Suprapubic skin (tissue), 4 donors: Measurements from ENCODE around the gene RAP1A. TPM values are rescaled to one million over a fixed set of nuclear protein-coding genes. Genes with fewer than 3 reads are reported as not detected.
A peak's percentile ranks its signal among the peaks of the same experiment; 100 is the strongest.

ENCODE experiments used
- DNase-seq, 2 donors: peaks; one replicate each; pipeline ENCODE4 v3.0.0-alpha.2; 2019; ENCODE audit warnings: low spot score in 2 of 2
- H3K27ac ChIP-seq: fragments of 200-600 bp; sonication (generic); one replicate; pipeline ENCODE4 v1.5.1; 2019
- H3K27me3 ChIP-seq: fragments of 200-600 bp; sonication (generic); one replicate; pipeline ENCODE4 v1.5.1; 2019
- H3K36me3 ChIP-seq: fragments of 200-600 bp; sonication (generic); one replicate; pipeline ENCODE4 v1.5.1; 2019
- H3K4me1 ChIP-seq: fragments of 200-600 bp; sonication (generic); one replicate; pipeline ENCODE4 v1.5.1; 2019
- H3K4me3 ChIP-seq: fragments of 200-600 bp; sonication (generic); one replicate; pipeline ENCODE4 v1.5.1; 2019; ENCODE audit warnings: mild to moderate bottlenecking
- H3K9me3 ChIP-seq: fragments of 200-600 bp; sonication (generic); one replicate; pipeline ENCODE4 v1.5.1; 2019
- CTCF ChIP-seq, 2 donors: fragments of 200-600 bp in 1 of 2; fragments of 450-650 bp in 1 of 2; sonication (generic) in 1 of 2; IDR thresholded peaks; one replicate each; pipeline ENCODE4 v1.5.1; 2016 to 2019; ENCODE audit warnings: antibody characterized with exemption in 2 of 2, mild to moderate bottlenecking in 1 of 2, moderate library complexity in 1 of 2
- EP300 ChIP-seq: sonication (generic); formaldehyde crosslinking; IDR thresholded peaks from one replicate; pipeline ENCODE4 v1.6.1; 2017; ENCODE audit warnings: antibody characterized with exemption
- POLR2A ChIP-seq, 2 donors: fragments of 450-650 bp; IDR thresholded peaks; one replicate each; pipeline ENCODE4 v1.6.1; 2017; ENCODE audit warnings: antibody characterized with exemption in 2 of 2, mild to moderate bottlenecking in 2 of 2, moderate library complexity in 2 of 2
- POLR2AphosphoS5 ChIP-seq, 3 donors: sonication (generic); formaldehyde crosslinking; IDR thresholded peaks; one replicate each; pipeline ENCODE4 v1.6.1; 2017; ENCODE audit warnings: antibody characterized with exemption in 3 of 3
- WGBS: methylation state at CpG from one replicate; pipeline ENCODE4 v1.1.5; 2018; 5-methylcytosine and 5-hydroxymethylcytosine counted together
- total RNA-seq, 4 donors: library from RNA; depleted of rRNA; stranded (reverse); fragments of >200 nt; gene quantifications; one replicate each; pipeline ENCODE4 v1.1.0, GENCODE V29; 2016

The RAP1A gene
- total RNA-seq, 4 donors from 2014 or later: 31.0 to 38.4 (median 35.3) TPM

GRCh38 chr1:111592389-111593361 lies 26.9 kb upstream of the RAP1A start:
- H3K4me1 ChIP-seq: peaks cover 46% of the 10 kb centered on the region
- TF ChIP-seq POLR2A (IDR thresholded peaks at IDR 0.05): no peak
- no peak for TF ChIP-seq EP300
- no peaks in the 10 kb centered on the region for H3K27me3 ChIP-seq
- WGBS: 4% methylated on average over 11 of the region's 11 CpGs
- H3K4me3 ChIP-seq: no peak overlapping the region
- H3K36me3 ChIP-seq: no peaks in the 10 kb centered on the region
- H3K9me3 ChIP-seq: no peaks in the 10 kb centered on the region
- peak; percentile 87 to 88 for DNase-seq
- H3K27ac ChIP-seq: peak overlapping the region; percentile 80

DNA sequence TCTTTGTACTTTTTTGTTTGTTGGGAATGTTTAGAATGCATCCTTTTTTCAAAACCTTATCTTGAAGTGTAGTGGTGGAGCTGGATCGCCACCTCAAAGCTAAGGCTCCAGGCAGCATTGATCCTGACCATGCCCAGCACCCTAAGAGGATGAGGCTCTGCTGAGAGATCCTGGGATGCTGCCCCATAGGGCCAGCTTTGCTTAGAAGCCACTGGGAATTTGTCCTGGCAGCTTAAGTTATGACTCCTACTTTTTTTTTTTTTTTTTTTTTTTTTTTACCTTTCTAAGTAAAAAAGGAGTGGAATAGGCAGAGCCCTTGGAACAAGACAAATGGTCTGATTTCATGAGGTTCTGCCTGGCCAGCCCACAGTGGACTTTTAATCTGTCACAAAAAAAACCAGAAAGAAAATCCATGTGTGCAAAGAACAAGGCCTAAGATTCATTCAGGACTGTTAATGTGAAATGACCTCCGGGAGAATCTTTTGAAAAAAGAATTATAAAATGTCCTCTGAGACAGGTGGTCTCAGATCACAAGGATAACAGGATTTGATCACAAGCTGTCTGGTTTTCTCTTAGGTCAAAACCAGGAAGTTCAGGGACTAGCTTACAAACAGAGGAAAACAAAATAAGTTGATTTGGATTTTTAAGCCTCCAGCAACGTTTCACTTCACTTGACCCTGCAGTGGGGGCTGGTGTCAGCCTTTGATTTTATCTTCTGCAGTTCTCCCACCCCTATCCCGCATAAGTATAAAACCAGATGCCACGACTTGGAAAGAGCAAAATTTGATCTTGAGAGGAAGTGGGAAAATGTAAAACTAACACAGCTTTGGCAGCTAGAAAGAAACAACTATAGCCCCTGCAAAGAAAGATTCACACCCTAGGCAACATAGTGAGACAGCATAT lies 25.9 kb upstream of the RAP1A start:
- Histone ChIP-seq H3K4me1 (peaks cover 46% of the 10 kb centered on the region), H3K36me3 (no peaks in the 10 kb centered on the region), H3K9me3 (no peaks in the 10 kb centered on the region), H3K27ac (peak overlapping the region; percentile 80), H3K27me3 (no peaks in the 10 kb centered on the region), H3K4me3 (no peak overlapping the region)
- DNase-seq: no peak
- WGBS: 38% methylated on average over 5 of the region's 5 CpGs
- no peak for TF ChIP-seq POLR2A (IDR thresholded peaks at IDR 0.05)
- TF ChIP-seq EP300: no peak
- TF ChIP-seq POLR2AphosphoS5 (IDR thresholded peaks at IDR 0.05): no peak
- TF ChIP-seq CTCF (IDR thresholded peaks at IDR 0.05): no peak

DNA sequence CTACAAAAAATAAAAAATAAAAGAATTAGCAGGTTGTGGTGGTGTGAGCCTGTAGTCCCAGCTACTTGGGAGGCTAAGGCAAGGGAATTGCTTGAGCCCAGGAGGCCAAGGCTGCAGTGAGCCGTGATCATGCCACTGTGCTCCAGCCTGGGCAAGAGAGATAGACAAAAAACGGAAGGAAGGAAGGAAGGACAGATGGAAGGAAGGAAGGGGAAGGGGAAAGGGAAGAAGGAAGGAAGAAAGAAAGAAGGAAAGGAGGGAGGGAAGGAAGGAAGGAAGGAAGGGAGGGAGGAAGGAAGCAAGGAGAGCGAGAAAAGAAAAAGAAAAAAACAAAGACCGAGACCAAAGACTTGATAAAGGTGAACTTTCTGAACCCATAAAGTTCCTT lies 25.3 kb upstream of the RAP1A start:
- no peak for TF ChIP-seq POLR2A (IDR thresholded peaks at IDR 0.05)
- no peaks in the 10 kb centered on the region for H3K36me3 ChIP-seq
- 86% methylated on average over 4 of the region's 4 CpGs for WGBS
- H3K9me3 ChIP-seq: no peaks in the 10 kb centered on the region
- no peak for DNase-seq
- no peak overlapping the region for H3K4me3 ChIP-seq
- no peaks in the 10 kb centered on the region for H3K27me3 ChIP-seq
- peaks cover 46% of the 10 kb centered on the region for H3K4me1 ChIP-seq
- H3K27ac ChIP-seq: no peak overlapping the region

GRCh38 chr1:111595807-111596206 lies 23.8 kb upstream of the RAP1A start:
- Histone ChIP-seq H3K4me3 (no peak overlapping the region), H3K9me3 (no peaks in the 10 kb centered on the region), H3K27ac (no peak overlapping the region), H3K27me3 (no peaks in the 10 kb centered on the region), H3K36me3 (no peaks in the 10 kb centered on the region), H3K4me1 (peaks cover 46% of the 10 kb centered on the region)
- WGBS: 68% methylated on average over 1 of the region's 1 CpG
- no peak for DNase-seq
- TF ChIP-seq CTCF (IDR thresholded peaks at IDR 0.05) (no peak), POLR2A (IDR thresholded peaks at IDR 0.05) (no peak), POLR2AphosphoS5 (IDR thresholded peaks at IDR 0.05) (no peak), EP300 (no peak)

DNA sequence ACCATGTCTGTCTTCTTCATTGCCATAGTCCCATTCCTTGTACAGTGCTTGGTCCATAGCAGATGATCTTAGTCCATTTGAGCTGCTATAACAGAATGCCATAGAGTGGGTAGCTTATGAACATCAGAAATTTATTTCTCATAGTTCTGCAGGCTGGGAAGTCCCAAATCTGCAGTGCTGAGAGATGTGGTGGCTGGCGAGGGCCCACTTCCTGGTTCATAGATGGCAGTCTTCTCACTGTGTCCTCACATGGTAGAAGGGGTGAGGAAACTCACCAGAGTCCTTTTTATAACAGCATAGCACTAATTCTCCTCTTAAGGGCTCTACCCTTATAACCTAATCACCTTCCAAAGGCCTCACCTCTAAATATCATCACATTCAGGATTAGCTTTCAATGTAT lies 23.1 kb upstream of the RAP1A start:
- 86% methylated on average over 1 of the region's 1 CpG for WGBS
- DNase-seq: no peak

More for the DNA sequence above, 23.1 kb upstream of the RAP1A start:
- TF ChIP-seq POLR2A (IDR thresholded peaks at IDR 0.05): no peak
- TF ChIP-seq CTCF (IDR thresholded peaks at IDR 0.05): no peak
- no peak for TF ChIP-seq EP300
- TF ChIP-seq POLR2AphosphoS5 (IDR thresholded peaks at IDR 0.05): no peak
- H3K4me1 ChIP-seq: peaks cover 44% of the 10 kb centered on the region
- H3K36me3 ChIP-seq: no peaks in the 10 kb centered on the region
- no peak overlapping the region for H3K27ac ChIP-seq
- H3K9me3 ChIP-seq: no peaks in the 10 kb centered on the region
- no peak overlapping the region for H3K4me3 ChIP-seq
- no peaks in the 10 kb centered on the region for H3K27me3 ChIP-seq
